Activated naive CD8-positive, alpha-beta T cell treated with anti-CD3 and anti-CD28 coated beads, Interleukin-2, amount 50 U/mL, for 24 hours (primary cell): ENCODE measurements around the gene COL6A3.

Source experiments
- ATAC-seq: fragments of 150-1000 bp; cut with Tn5 transposase; one replicate; pipeline ENCODE4 v1.10.0; 2021
- DNase-seq: peaks from one replicate; pipeline ENCODE4 v3.0.0; 2021
- H3K27ac Mint-ChIP-seq: one replicate; pipeline ENCODE4 v1.8.0; 2021; ENCODE audit warnings: mild to moderate bottlenecking, mixed read lengths
- H3K27me3 Mint-ChIP-seq: one replicate; pipeline ENCODE4 v1.8.0; 2021; ENCODE audit warnings: mixed read lengths
- H3K36me3 Mint-ChIP-seq: one replicate; pipeline ENCODE4 v1.8.0; 2021; ENCODE audit warnings: low read depth, mixed read lengths
- H3K4me1 Mint-ChIP-seq: one replicate; pipeline ENCODE4 v1.8.0; 2021; ENCODE audit warnings: mixed read lengths
- H3K4me3 Mint-ChIP-seq: one replicate; pipeline ENCODE4 v1.8.0; 2021; ENCODE audit warnings: mild to moderate bottlenecking, moderate library complexity, mixed read lengths
- H3K9me3 Mint-ChIP-seq: one replicate; pipeline ENCODE4 v1.8.0; 2021; ENCODE audit warnings: mixed read lengths

Gene COL6A3

DNA sequence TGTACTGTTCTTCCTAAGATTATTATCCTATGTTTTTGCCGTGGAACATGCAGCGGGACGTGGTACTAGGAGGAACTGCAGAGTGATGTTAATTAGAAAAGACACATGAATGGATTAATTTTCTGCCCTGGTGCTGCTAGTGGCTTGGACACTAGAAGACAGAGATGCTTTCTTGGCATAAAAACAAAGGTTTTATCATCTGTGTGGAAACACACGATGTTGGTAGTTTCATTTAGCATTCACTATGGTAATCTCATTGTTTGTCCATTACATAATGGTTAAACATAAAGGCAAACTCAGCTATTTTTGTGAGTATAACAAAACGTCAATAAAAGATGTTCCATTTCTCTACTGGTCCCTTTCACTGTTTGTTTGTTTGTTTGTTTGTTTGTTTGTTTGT lies 22.8 kb downstream of the COL6A3 start:
- Mint-ChIP-seq H3K4me3 (no peak overlapping the region), H3K27ac (no peak overlapping the region), H3K9me3 (no peaks in the 10 kb centered on the region), H3K27me3 (no peaks in the 10 kb centered on the region), H3K4me1 (no peaks in the 10 kb centered on the region), H3K36me3 (peaks cover 2% of the 10 kb centered on the region)
- no peak for DNase-seq
- ATAC-seq: no peak

DNA sequence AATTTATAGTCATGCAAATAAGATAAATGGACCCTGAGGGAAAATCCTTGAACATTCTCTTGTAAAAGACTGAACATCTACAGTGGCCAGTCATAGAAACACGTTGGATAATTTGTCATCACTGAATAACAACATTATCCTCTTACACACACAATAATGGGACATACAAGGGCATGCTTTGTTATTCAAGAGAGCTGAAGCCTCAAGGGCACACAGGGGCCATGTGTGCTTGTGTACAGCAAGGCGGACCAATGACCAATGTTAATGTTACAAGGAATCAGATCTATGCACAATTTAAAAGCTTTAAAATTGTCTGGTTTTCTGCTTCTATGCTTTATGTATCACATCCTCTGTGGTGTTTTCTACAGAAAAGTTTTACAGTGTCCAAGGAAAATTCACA lies 23.7 kb downstream of the COL6A3 start:
- Mint-ChIP-seq H3K4me3 (no peak overlapping the region), H3K9me3 (no peaks in the 10 kb centered on the region), H3K36me3 (peaks cover 2% of the 10 kb centered on the region), H3K27ac (no peak overlapping the region), H3K27me3 (no peaks in the 10 kb centered on the region), H3K4me1 (no peaks in the 10 kb centered on the region)
- ATAC-seq: no peak
- no peak for DNase-seq

DNA sequence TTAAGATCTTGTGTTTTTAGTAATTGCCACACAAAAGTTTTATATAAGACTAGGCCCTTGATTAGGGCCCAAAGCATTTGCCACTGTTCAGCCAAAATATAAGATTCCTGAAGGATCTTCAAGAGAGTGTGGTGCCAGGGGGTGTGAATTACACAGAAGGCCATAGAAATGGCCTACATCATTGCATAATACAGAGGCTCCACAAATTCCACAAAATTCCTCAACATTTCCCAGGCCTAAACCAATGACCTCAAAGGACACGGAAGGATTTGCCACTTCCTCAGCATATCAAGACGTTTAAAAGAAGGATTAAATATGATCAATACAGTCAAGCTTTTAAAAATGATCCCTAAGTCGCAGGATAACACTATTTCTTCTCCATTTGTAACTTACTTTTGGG lies 24.1 kb downstream of the COL6A3 start:
- Mint-ChIP-seq H3K9me3 (no peaks in the 10 kb centered on the region), H3K4me1 (no peaks in the 10 kb centered on the region), H3K36me3 (peaks cover 2% of the 10 kb centered on the region), H3K27me3 (no peaks in the 10 kb centered on the region), H3K4me3 (no peak overlapping the region), H3K27ac (no peak overlapping the region)
- no peak for DNase-seq
- ATAC-seq: no peak

DNA sequence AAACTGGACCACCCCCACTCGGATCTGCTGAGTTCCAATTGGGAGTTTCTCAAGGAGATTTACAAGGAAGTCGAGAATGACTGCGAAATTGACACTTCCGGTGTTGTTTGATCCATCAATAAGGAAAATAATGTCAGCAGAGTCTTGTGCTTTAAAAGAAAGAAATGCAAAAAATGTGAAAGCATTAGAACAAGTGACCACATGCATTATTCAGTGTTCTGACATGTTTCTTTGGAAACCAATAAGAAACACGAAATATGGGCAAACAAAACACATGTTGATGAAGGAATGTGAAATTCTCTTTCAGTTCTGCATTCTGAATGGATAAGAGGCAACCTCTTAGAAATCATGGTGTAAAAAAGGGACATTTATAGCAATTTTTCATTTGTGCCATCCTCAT lies 25.9 kb downstream of the COL6A3 start:
- no peak overlapping the region for H3K27ac Mint-ChIP-seq
- H3K4me3 Mint-ChIP-seq: no peak overlapping the region
- peaks cover 2% of the 10 kb centered on the region for H3K36me3 Mint-ChIP-seq
- no peaks in the 10 kb centered on the region for H3K27me3 Mint-ChIP-seq
- DNase-seq: no peak
- ATAC-seq: no peak
- H3K4me1 Mint-ChIP-seq: no peaks in the 10 kb centered on the region
- no peaks in the 10 kb centered on the region for H3K9me3 Mint-ChIP-seq

DNA sequence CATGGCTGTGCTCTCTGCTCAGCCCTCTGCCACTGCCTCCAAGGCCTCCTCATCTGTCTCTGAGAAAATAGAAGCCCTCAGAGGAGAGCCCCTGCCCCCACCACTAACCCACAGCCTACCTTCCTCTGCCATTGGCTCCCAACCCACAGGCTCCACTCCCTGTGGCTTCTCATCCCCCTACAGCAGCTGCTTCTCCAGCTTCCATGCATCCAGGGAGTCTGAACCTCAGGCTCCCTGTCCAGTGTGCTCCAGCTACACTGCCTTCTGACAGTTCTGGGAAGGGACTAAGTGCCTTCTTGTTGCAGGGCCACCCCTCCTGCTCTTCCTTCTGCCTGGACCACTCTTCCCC lies 29.3 kb downstream of the COL6A3 start:
- no peaks in the 10 kb centered on the region for H3K27me3 Mint-ChIP-seq

DNA sequence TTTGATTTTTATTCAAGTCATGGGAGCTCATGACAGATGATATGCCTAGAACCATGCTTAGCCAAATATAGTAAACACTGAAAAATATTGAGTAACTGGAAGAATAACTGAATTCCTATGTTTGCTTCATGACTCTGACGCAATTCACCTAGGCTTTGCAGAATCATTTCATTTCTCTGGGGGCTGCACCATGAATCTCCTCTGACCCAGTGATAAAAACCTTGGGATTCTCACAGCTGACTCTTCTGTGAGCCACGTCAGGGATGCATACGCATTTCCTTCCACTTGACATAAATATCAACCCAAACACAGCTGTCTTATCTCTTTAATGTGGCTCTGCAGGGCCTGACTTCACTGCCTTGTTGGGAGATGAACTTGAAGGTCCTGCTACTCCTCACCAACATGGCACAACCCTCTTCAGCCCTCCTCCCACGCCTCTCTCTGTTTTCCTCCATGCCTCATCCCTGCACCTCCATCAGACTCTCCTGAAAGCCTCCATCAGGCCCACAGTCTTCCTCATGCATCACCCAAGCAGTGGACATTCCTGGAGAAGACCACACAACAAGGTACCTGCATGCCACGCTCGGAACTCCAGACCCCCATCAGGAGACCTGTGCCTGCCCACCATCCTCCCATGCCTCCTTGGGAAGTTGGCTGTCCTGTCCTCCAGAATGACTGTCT lies 29.8 kb downstream of the COL6A3 start:
- ATAC-seq (no peak), DNase-seq (no peak)
- Mint-ChIP-seq H3K27me3 (no peaks in the 10 kb centered on the region), H3K36me3 (peaks cover 2% of the 10 kb centered on the region), H3K9me3 (no peaks in the 10 kb centered on the region), H3K27ac (no peak overlapping the region), H3K4me3 (no peak overlapping the region), H3K4me1 (no peaks in the 10 kb centered on the region)

More for the DNA sequence above, 29.3 kb downstream of the COL6A3 start:
- ATAC-seq (no peak), DNase-seq (no peak)
- no peak overlapping the region for H3K27ac Mint-ChIP-seq
- no peaks in the 10 kb centered on the region for H3K4me1 Mint-ChIP-seq
- peaks cover 2% of the 10 kb centered on the region for H3K36me3 Mint-ChIP-seq
- no peaks in the 10 kb centered on the region for H3K9me3 Mint-ChIP-seq
- H3K4me3 Mint-ChIP-seq: no peak overlapping the region

DNA sequence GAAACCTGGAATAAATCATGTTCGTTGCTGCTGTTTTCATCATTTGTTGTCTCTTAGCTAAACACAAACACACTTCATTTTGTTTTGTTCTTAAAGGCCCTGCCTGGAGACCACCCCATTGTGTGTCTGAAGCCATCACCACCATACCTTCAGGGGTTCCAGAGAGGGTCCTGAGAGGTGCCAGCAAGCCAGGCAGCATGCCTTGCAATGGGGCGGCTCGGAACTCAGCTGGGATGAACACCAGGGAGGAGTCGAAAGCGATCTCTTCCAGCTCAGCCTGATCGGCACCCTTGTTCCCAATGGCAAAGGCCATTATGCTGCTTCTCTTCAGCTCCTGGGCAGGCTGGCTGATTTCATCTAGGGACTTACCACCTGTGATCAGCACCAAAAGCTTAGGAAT lies 33.2 kb downstream of the COL6A3 start:
- DNase-seq (no peak), ATAC-seq (no peak)
- H3K4me3 Mint-ChIP-seq: no peak overlapping the region
- H3K27me3 Mint-ChIP-seq: no peaks in the 10 kb centered on the region
- no peaks in the 10 kb centered on the region for H3K9me3 Mint-ChIP-seq
- no peak overlapping the region for H3K27ac Mint-ChIP-seq
- H3K36me3 Mint-ChIP-seq: no peaks in the 10 kb centered on the region
- H3K4me1 Mint-ChIP-seq: no peaks in the 10 kb centered on the region

DNA sequence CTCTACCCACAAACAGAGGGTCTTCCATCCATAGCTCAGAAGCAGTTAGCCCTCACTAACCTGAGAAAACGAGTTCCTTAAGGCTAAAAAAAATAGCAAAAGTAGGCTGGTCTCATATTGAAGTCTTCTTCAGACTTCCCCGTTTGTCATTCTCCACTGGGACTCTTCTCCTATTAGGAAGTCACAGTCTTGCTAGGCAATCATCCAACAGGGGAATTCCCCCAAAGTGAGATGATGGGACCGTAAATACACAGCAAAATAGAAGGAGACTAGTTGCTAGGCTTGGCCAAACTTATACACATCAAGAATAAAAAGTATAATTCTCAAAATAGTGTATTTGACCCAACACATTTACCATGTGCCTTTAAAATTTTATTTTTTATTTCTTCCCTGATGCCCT lies 34.3 kb downstream of the COL6A3 start:
- no peak for ATAC-seq
- Mint-ChIP-seq H3K27me3 (no peaks in the 10 kb centered on the region), H3K9me3 (no peaks in the 10 kb centered on the region), H3K4me1 (no peaks in the 10 kb centered on the region), H3K4me3 (no peak overlapping the region), H3K36me3 (peaks cover 2% of the 10 kb centered on the region), H3K27ac (no peak overlapping the region)
- no peak for DNase-seq

DNA sequence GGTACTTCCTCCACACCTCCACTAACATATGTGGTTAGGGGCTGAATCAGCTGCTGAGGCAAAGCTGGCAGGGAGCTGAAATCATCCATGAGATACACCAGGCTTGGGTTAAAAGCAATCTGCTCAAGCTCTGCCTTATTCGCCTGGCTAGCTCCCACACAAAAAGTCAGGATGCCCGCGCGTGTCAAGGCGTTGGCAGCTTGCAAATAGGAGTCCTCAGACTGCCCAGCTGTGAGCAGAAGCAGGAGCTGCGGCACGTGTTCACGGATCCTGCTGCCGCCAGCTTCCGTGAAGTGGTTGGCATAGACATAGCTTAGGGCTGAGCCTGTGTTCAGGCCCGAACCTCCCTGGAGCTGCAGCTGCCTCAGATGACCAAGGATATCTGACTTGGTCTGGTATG lies 35.3 kb downstream of the COL6A3 start:
- H3K9me3 Mint-ChIP-seq: no peaks in the 10 kb centered on the region
- no peaks in the 10 kb centered on the region for H3K4me1 Mint-ChIP-seq
- H3K27me3 Mint-ChIP-seq: no peaks in the 10 kb centered on the region
- peaks cover 2% of the 10 kb centered on the region for H3K36me3 Mint-ChIP-seq
- no peak overlapping the region for H3K4me3 Mint-ChIP-seq
- DNase-seq (no peak), ATAC-seq (no peak)
- H3K27ac Mint-ChIP-seq: no peak overlapping the region

DNA sequence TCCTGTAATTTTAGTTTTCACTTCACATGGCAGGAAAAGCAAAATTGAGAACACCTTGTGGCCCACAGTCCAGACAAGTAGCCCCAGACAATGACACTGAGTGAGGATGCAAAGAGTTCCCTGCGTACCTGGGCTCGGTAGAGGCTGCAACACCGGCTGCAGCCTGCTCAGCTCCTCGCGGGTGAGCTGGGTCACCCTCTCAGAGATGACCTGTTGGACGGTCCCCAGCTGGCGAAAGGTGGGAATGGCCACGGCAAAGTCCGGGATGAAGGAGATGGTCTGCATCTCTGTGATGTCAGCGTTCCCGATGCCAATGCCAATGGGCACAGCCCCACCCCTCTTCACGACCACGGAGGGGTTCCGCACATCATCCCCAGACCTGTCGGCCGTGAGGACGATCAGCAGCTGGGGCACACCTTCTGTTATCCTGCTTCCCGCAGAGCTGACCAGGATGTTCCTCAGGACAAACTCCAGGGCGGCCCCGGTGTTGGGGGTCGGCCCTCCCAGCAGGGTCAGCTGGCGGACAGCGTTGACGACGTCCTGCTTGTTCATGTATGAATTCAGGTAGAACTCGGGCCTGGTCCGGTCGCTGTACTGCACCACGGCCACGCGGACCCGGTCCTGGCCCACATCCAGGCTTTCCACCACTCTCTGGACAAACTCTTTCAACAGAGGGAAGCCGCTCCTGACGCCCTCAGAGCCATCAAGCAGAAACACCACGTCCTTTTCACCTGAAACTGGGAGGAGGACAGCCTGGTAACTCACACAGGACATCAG lies 39.5 kb downstream of the COL6A3 start:
- no peak for ATAC-seq

DNA sequence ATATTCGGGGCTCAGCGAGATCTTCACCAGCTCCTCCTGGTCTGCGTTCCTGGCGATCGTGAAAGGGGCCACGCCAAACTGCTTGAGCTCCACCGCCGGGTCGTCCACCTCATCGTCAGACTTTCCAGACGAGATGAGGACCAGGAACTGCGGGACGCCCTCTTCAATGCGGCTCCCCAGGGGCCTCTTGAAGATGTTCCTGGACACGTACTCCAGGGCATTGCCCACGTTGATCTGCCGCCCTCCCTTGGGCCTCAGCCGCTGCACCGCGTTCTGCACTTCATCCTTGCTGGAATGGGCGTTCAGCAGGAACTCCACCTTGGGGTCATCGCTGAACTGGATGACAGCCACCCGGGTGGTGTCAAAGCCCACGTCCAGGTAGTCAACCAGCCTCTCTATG lies 42.1 kb downstream of the COL6A3 start:
- no peaks in the 10 kb centered on the region for H3K9me3 Mint-ChIP-seq
- H3K36me3 Mint-ChIP-seq: peaks cover 4% of the 10 kb centered on the region
- H3K27ac Mint-ChIP-seq: no peak overlapping the region
- H3K27me3 Mint-ChIP-seq: no peaks in the 10 kb centered on the region
- no peak overlapping the region for H3K4me3 Mint-ChIP-seq
- no peak for ATAC-seq
- no peak for DNase-seq
- no peaks in the 10 kb centered on the region for H3K4me1 Mint-ChIP-seq

More for the DNA sequence above, 39.5 kb downstream of the COL6A3 start:
- no peaks in the 10 kb centered on the region for H3K27me3 Mint-ChIP-seq
- no peak overlapping the region for H3K4me3 Mint-ChIP-seq
- H3K36me3 Mint-ChIP-seq: peaks cover 4% of the 10 kb centered on the region
- H3K4me1 Mint-ChIP-seq: no peaks in the 10 kb centered on the region
- no peak for DNase-seq
- H3K9me3 Mint-ChIP-seq: no peaks in the 10 kb centered on the region
- H3K27ac Mint-ChIP-seq: no peak overlapping the region

DNA sequence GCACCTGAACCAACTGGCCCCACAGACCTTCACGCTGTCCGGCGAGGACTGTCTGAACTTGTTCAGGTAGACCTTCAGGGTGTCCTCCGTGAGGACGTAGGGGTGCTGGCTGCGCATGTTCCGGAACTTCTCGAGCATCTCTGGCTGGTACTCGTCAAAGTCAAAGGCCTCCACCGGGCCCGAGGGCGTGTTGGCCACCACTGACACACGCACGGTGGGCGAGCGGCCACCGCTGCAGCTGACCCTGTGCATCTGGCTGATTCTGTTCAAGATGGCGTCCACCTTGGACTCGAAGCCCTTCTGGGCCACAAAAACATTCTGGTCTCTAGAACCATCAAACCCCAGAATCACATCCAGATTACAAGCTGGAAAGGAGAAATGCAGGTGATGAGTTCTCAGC lies 48.3 kb downstream of the COL6A3 start:
- Mint-ChIP-seq H3K9me3 (no peaks in the 10 kb centered on the region), H3K4me3 (no peak overlapping the region), H3K27me3 (no peaks in the 10 kb centered on the region), H3K36me3 (peaks cover 10% of the 10 kb centered on the region), H3K4me1 (no peaks in the 10 kb centered on the region), H3K27ac (no peak overlapping the region)
- ATAC-seq (no peak), DNase-seq (no peak)

DNA sequence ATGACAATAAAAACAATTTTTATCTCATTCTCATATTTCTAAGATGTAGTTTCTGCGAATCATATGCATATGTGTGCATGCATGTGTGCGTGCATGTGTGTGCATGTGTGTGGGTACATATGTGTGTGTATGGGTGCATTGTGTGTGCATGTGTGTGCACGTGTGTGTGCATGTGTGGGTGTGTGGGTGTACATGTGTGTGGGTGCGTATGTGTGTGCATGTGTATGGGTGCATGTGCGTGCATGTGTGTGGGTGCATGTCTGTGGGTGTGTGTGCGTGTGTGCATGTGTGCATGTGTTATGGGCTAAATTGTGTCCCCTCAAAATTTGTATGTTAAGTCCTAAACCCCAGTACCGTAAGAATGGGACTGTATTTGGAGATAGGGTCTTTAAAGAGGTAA lies 49.3 kb downstream of the COL6A3 start:
- no peaks in the 10 kb centered on the region for H3K27me3 Mint-ChIP-seq
- DNase-seq (no peak), ATAC-seq (no peak)
- no peaks in the 10 kb centered on the region for H3K9me3 Mint-ChIP-seq
- peaks cover 10% of the 10 kb centered on the region for H3K36me3 Mint-ChIP-seq
- H3K4me1 Mint-ChIP-seq: no peaks in the 10 kb centered on the region
- H3K27ac Mint-ChIP-seq: no peak overlapping the region
- H3K4me3 Mint-ChIP-seq: no peak overlapping the region

DNA sequence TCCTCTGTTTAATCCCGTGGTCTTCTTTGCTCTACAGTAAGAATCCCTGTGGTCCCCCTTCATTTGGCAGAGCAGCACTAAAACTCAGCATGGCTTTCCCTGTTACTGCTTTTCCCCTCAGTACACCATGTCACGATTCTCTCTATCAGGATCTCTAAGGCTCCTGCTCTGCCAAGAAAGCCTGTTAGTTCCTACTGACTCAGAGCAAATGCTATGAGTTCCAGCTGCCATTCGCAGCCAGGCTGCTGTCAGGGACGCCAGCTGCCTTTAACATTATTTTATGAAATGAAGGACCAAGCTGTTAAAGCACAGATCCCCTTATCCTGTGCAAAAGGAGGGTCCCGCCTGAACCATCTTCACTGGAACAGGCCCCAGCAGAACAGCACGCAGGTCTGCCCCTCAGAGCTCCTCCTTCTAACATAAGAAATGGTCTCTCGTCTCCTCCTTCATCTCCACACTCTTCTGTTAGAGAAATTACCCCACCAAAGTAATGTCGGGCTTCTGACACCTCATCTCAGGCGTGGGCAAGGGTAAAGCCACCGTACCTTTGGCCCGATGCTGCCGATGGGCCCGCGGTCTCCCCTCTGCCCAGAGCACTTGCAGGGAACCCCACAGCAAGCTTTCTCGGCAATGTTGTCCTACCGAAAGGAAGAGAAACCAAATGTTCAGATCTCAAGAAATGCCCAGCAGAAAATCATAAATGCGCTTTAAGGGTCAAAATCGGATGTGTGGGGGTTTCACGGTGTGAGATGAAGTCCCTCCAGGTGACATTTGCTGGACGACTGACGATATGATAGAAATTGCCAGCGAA lies 52.6 kb downstream of the COL6A3 start:
- Mint-ChIP-seq H3K4me1 (no peaks in the 10 kb centered on the region), H3K27ac (no peak overlapping the region), H3K9me3 (no peaks in the 10 kb centered on the region), H3K36me3 (peaks cover 6% of the 10 kb centered on the region), H3K27me3 (no peaks in the 10 kb centered on the region), H3K4me3 (no peak overlapping the region)
- ATAC-seq: no peak
- no peak for DNase-seq
